GM20431 (cell line): ENCODE data around the gene NR3C1.

Experiments
- in situ Hi-C: fragments of 300-500 bp; cut with MseI, MboI; formaldehyde crosslinking; loops from one replicate; pipeline ENCODE4 v1.15.0; 2020; ENCODE audit warnings: low sequenced_read_pairs; ENCODE audit not compliant: unreplicated experiment

NR3C1 gene

GRCh38 chr5:143401227-143402016, 2.1 kb downstream of the NR3C1 start:
- in situ Hi-C loops, result loop anchor here (25.0 kb wide), 2 partner anchors 389 to 411 kb away; partner anchors contain the start of gene HMHB1

DNA sequence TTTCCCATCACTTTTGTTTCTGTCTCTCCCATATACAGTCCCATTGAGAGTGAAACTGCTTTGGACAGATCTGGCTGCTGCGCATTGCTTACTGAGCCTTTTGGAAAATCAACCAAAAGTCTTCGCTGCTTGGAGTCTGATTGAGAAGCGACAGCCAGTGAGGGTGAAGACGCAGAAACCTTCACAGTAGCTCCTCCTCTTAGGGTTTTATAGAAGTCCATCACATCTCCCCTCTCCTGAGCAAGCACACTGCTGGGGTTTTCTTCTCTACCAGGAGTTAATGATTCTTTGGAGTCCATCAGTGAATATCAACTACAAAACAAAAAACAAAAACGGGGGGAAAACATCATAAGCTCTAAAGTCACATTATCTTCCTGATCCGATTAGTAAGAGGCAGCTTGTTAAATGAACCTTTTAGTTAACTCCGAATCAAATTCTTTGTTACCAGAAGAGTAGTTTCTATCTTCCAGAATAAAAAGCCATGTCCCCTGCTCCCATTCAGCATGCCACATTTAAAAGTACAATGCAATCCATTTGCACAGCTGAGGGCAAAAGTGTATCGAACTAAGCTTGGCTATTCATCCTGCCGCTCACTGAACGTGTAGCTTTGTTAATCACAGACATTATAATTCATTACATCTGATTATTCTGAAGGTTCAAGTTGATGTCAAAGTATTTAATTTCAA, 2.8 kb downstream of the NR3C1 start:
- in situ Hi-C loops, result loop anchor here (25.0 kb wide), 2 partner anchors 388 to 412 kb away; partner anchors contain the start of gene HMHB1

DNA sequence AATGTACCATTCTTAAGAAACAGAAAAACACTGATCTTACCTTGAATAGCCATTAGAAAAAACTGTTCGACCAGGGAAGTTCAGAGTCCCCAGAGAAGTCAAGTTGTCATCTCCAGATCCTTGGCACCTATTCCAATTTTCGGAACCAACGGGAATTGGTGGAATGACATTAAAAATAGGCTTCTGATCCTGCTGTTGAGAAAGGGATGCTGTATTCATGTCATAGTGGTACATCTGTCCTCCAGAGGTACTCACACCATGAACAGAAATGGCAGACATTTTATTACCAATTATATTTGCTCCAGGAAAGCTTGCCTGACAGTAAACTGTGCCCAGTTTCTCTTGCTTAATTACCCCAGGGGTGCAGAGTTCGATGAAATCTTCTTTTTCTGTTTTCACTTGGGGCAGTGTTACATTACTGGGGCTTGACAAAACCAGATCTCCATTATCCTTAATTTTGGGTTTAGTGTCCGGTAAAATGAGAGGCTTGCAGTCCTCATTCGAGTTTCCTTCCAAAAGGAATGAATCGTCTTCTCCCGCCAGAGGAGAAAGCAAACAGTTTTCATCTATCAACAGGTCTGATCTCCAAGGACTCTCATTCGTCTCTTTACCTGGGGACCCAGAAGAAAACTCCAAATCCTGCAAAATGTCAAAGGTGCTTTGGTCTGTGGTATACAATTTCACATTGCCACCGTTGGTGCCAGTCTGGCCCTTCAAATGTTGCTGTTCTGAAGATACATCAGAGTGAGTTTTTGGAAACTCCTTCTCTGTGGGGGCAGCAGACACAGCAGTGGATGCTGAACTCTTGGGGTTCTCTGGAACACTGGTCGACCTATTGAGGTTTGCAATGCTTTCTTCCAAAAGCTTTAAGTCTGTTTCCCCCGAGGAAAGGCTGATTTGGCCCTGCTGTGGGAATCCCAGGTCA, 3.6 kb downstream of the NR3C1 start:
- in situ Hi-C loops, result loop anchor here (25.0 kb wide), 2 partner anchors 388 to 412 kb away; partner anchors contain the start of gene HMHB1

DNA sequence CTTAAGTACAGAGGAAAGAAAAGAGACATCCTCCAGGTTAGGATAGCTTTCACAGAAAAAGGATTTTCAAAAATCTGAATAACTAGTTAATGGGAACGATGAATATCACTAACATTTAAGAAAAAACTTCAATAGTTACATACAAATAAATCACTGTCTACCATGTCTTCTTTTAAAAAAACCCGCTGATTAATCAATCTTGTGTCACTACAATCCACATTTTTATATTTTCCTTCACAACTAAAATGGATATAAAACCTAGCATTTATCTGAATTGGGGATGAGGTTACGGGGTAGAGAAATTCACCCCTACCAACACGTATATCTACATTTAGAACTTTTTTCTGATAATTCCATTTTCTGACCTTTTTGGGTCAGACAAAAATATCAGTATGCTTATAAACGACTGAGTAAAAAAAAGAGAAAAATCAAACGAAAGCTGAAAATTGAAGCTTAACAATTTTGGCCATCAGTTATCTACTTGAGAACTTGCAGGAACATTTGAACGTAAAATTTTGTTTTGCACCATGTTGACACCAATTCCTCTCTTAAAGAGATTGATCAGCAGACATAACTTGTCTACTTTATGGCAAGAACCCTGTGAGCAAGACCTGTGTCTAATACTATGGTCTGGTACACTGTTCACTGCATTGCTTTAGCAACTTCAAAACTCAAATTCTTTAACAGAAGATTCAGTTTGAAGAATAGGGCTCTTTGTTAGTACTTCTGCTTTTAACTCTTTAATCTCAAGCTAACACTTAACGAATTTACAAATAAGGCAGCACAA, 4.8 kb downstream of the NR3C1 start:
- in situ Hi-C loops, result no loop called here

DNA sequence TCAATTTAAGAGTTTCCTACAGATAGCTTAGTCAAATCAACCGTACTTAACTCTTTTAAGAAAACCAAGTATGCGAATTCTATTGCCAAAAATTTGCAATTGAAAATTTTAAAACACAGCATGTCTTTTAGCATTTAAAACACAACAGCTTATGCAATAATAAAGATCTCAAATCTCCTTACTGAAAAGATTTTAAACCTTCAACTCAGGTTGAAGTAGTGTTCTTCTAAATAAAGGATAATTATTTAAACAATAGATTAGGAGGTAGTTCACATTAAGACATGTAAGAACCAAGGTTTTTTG, 5.5 kb downstream of the NR3C1 start:
- in situ Hi-C loops, result no loop called here

DNA sequence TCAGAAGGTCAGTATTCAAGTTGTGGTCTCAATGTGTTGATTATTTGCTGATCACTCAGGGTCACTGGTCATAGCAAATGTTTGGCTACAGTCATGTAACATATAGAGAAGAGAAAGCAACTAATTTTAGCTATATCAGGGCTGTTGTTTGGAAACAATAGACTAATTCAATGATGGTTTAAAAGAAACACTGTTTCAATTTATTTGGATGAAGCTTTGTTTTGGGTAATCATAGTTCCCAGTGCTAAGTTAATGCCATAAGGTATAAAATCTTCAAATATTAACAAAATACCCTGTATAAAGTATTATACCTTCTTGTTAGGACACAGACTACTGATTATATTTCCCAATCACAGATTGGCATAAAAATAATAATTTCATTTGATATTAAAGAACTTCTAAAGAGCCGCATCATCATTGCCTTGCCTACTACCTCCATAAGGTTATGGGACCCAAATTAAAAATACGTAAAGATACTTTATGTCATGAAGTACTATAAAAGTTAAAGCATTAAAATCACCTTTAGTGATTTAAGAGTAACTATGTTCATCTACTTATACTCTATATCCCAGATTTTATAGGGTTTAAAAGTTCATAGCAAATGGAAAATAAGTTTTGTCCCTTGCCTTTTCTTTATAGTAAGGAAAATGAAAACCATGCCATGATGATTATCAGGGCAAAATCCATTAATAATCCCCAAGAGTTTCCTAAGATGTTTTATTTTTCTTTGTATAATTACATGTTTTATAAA, 6.0 kb downstream of the NR3C1 start:
- in situ Hi-C loops, result no loop called here

- in situ Hi-C loops, result no loop called here
Measured at GRCh38 chr5:143396353-143396940, 7.0 kb downstream of the NR3C1 start.

DNA sequence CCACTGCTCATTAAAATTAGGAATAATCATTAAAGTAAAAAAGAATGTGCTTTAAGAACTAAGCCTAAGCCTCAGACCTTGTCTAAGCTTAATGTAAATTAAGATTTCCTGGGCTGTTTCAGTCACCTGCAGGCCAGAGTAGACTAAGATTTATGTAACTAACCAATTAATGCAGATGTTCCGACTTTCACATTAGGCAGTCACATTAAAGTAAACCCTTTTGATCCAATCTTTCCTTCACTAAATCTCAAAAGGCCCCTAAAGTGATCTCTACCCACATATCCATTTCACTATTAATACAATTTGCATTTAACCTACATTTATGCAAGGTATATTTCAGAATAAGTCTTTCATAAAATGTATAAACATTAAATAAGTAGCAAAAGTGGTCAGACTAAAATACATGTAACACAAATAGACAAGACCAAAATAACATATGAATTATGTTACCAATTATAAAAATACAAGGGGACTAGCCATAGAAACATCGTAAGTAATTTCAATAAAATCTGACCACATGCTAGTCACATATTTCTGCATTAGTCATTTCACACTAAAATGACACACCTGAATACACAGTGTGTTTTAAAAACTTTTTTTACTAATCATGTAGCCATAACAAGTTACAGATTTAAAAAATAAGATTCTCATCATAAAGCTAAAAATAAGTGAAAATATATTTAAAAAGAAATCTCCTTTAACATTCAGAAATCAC, 7.7 kb downstream of the NR3C1 start:
- in situ Hi-C loops, result no loop called here

GRCh38 chr5:143393524-143393923, 10.0 kb downstream of the NR3C1 start:
- in situ Hi-C loops, result no loop called here

GRCh38 chr5:143390941-143391340, 12.5 kb downstream of the NR3C1 start:
- in situ Hi-C loops, result no loop called here

DNA sequence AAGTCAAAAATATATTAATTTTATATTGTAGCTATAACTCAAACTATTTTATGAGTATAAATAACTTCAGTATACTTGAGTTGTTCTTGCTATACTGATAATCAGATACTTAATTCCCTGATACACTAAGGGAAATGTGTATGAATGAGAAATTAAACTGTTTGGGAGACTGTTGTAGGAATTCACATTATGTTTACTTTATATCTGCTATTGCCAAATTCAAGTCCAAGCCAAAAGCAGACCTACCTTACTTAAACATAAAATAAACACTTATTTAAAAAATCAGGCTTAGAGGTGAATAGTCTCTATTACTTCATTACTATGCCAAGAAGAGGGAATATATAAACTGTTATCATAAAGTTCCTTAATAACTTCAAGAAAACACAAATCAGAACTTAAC, 13.2 kb downstream of the NR3C1 start:
- in situ Hi-C loops, result no loop called here

- in situ Hi-C loops, result no loop called here
Measured at GRCh38 chr5:143386725-143387124, 16.8 kb downstream of the NR3C1 start.

DNA sequence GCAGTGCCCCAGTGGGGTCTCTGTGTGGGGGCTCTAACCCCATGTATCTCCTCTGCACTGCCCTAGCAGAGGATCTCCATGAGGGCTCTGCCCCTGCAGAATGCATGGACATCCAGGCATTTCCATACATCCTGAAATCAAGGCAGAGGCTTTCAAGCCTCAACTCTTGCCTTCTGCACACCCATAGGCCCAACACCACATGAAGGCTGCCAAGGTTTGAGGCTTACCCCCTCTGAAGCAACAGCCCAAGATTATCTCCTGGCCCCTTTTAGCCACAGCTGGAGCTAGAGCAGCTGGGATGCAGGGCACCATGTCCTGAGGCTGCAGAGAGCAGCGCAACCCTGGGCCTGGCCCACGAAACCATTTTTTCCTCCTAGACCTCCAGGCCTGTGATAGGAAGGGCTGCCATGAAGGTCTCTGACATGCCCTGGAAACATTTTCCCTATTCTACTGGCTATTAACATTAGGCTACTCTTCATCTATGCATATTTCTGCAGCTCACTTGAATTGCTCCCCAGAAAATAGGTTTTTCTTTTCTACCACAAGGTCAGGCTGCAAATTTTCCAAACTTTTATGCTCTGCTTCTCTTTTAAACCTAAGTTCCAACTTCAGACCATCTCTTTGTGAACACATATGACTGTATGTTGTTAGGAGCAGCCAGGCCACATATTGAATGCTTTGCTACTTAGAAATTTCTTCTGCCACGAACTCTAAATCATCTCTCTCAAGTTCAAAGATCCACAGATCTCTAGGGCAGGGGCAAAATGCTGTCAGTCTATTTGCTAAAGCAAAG, 18.4 kb downstream of the NR3C1 start:
- in situ Hi-C loops, result no loop called here

GRCh38 chr5:143383988-143384387, 19.5 kb downstream of the NR3C1 start:
- in situ Hi-C loops, result no loop called here

GRCh38 chr5:143379606-143380005, 23.9 kb downstream of the NR3C1 start:
- in situ Hi-C loops, result no loop called here

DNA sequence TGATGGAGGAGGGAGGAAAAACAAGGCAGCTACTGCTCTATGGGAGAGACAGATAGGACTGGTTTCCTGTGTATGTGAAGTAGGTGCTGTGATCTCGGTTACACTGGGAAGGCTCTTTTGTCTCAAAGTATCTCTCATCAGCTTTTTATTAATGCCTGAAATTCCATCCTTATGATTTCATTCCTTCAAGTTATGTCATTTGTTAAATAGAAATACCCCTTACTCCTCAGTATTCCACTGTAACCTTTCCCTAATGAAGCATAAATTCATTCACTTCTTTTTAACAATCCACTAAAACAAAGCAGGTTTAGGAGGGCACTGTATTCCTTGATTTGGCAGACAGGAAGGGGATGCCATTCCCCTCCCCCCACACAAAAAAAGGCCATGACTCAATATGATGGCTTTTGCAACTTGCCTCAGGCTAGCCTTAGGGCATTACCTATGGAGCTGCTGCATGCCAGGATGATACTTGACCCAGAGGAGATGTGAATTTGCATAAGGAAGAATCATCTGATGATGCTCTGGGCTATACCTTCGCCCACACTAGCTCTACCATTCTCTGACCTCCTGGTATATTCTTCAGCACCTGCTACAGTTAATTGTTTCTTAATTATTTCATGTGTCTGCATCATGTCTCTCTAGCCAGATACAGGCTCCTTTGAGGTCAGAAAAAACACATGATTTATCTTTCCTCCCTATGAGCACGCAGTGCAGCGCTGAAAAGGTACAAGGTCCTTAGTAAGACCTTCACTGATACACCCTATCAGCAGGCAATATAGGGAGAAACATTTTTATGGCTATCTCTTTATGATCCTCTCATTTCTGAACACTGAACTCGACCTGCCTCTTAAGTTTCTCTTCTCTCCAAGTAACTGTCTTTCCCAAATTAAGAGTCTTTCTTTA, 26.3 kb downstream of the NR3C1 start:
- in situ Hi-C loops, result no loop called here
